ENCODE results near the gene SYT15. TPM values are rescaled to one million over a fixed set of nuclear protein-coding genes. Genes with fewer than 3 reads are reported as not detected.

Gene SYT15
- total RNA-seq, 1 experiment from 2014 or later = 0.64 TPM

GRCh38 chr10:46539596-46540411 is 39.1 kb upstream of the SYT15 start:
- no peak for DNase-seq (ENCODE audit: low spot score)
- intact Hi-C loops (cut with micrococcal nuclease; ENCODE audit: unreplicated experiment) = no loop called here
- Histone ChIP-seq H3K27ac (ENCODE audit: low read depth, low read length, poor library complexity, severe bottlenecking) (no peak overlapping the region), H3K9me3 (ENCODE audit: low read depth, low read length, poor library complexity, severe bottlenecking) (no peaks in the 10 kb centered on the region), H3K4me3 (ENCODE audit: low read depth, low read length, poor library complexity, severe bottlenecking) (no peak overlapping the region), H3K36me3 (ENCODE audit: insufficient read depth, low read length, poor library complexity, severe bottlenecking) (no peaks in the 10 kb centered on the region), H3K4me1 (ENCODE audit: insufficient read depth, low read length, poor library complexity, severe bottlenecking) (no peaks in the 10 kb centered on the region), H3K27me3 (replicated peaks; ENCODE audit: insufficient read depth, low read depth, low read length, poor library complexity) (peaks cover 15% of the 10 kb centered on the region)
- CTCF ChIA-PET = no interaction called here
- no peak for TF ChIP-seq EZH2 (IDR thresholded peaks at IDR 0.05; ENCODE audit: borderline replicate concordance, low read depth, low read length, poor library complexity, severe bottlenecking)
- TF ChIP-seq CTCF (conservative IDR thresholded peaks at IDR 0.05; ENCODE audit: low read depth, low read length) = no peak
- POLR2A ChIA-PET (ENCODE audit: low non-redundant PET) = no interaction called here
- no TSS peak for BruUV-seq (replicated peaks)

- Histone ChIP-seq H3K27ac (ENCODE audit: low read depth, low read length, poor library complexity, severe bottlenecking) (no peak overlapping the region), H3K9me3 (ENCODE audit: low read depth, low read length, poor library complexity, severe bottlenecking) (no peaks in the 10 kb centered on the region), H3K4me1 (ENCODE audit: insufficient read depth, low read length, poor library complexity, severe bottlenecking) (no peaks in the 10 kb centered on the region), H3K36me3 (ENCODE audit: insufficient read depth, low read length, poor library complexity, severe bottlenecking) (no peaks in the 10 kb centered on the region), H3K27me3 (replicated peaks; ENCODE audit: insufficient read depth, low read depth, low read length, poor library complexity) (peaks cover 15% of the 10 kb centered on the region), H3K4me3 (ENCODE audit: low read depth, low read length, poor library complexity, severe bottlenecking) (no peak overlapping the region)
- POLR2A ChIA-PET (ENCODE audit: low non-redundant PET) = no interaction called here
- CTCF ChIA-PET = no interaction called here
- DNase-seq (ENCODE audit: low spot score) = no peak
- intact Hi-C loops (cut with micrococcal nuclease; ENCODE audit: unreplicated experiment) = no loop called here
- TF ChIP-seq EZH2 (IDR thresholded peaks at IDR 0.05; ENCODE audit: borderline replicate concordance, low read depth, low read length, poor library complexity, severe bottlenecking) = no peak
- TF ChIP-seq CTCF (conservative IDR thresholded peaks at IDR 0.05; ENCODE audit: low read depth, low read length) = no peak
- no TSS peak for BruUV-seq (replicated peaks)
Observed at GRCh38 chr10:46540412-46541016, 38.4 kb upstream of the SYT15 start.

- Histone ChIP-seq H3K27ac (ENCODE audit: low read depth, low read length, poor library complexity, severe bottlenecking) (no peak overlapping the region), H3K27me3 (replicated peaks; ENCODE audit: insufficient read depth, low read depth, low read length, poor library complexity) (peaks cover 15% of the 10 kb centered on the region), H3K4me1 (ENCODE audit: insufficient read depth, low read length, poor library complexity, severe bottlenecking) (no peaks in the 10 kb centered on the region), H3K36me3 (ENCODE audit: insufficient read depth, low read length, poor library complexity, severe bottlenecking) (no peaks in the 10 kb centered on the region), H3K9me3 (ENCODE audit: low read depth, low read length, poor library complexity, severe bottlenecking) (no peaks in the 10 kb centered on the region), H3K4me3 (ENCODE audit: low read depth, low read length, poor library complexity, severe bottlenecking) (no peak overlapping the region)
- POLR2A ChIA-PET (ENCODE audit: low non-redundant PET) = no interaction called here
- DNase-seq (ENCODE audit: low spot score) = peak; percentile 33
- no peak for TF ChIP-seq EZH2 (IDR thresholded peaks at IDR 0.05; ENCODE audit: borderline replicate concordance, low read depth, low read length, poor library complexity, severe bottlenecking)
- TF ChIP-seq CTCF (conservative IDR thresholded peaks at IDR 0.05; ENCODE audit: low read depth, low read length) = no peak
- BruUV-seq (replicated peaks) = no TSS peak
- intact Hi-C loops (cut with micrococcal nuclease; ENCODE audit: unreplicated experiment) = no loop called here
- CTCF ChIA-PET = no interaction called here
Observed at GRCh38 chr10:46541017-46541661, 37.8 kb upstream of the SYT15 start.

All from A673 (cell line).